ENCODE data around the gene SH3BP1.
A peak's percentile ranks its signal among the peaks of the same experiment; 100 is the strongest.

The SH3BP1 gene

DNA sequence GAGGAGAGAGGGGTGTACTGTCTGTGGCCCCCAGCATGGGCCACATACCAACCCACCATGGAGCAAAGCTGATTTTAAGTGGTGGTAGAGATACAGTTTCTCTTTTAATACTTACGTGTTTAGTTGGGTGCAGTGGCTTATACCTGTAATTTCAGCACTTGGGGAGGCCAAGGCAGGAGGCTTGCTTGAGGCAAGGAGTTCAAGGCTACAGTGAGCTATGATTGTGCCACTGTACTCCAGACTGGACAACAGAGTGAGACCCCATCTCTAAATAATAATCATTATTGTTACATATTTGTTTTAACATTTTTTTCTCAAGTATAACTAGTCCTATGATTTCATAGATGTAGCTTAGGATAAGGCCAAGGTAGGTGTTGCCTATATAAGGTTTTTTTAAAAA, 22.0 kb upstream of the SH3BP1 start:
- no peak for DNase-seq

DNA sequence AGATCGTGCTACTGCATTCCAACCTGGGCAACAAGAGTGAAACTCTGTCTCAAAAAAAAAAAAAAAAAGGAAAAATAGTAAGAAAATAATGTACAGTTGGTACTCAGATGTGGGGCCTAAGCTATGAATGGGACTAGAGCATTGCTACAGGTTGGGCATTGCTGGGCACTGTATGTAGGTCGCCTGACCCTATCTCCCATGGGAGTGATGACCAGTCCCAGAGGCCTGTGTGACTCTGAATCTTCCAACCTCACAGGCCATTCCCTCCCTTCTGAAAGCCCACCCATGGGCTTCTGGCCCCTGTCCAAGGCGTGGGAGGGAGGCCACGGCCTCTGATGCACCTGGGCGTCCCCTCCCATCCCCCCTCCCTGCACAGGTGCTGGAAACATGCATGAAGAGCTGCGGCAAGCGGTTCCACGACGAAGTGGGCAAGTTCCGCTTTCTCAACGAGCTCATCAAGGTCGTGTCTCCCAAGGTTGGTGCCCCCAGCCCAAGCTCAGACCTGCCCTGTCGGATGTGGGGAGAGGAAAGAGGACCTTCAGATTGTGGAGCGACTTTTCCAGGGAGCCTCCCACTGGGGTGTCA, 21.3 kb upstream of the SH3BP1 start:
- no peak for DNase-seq

DNA sequence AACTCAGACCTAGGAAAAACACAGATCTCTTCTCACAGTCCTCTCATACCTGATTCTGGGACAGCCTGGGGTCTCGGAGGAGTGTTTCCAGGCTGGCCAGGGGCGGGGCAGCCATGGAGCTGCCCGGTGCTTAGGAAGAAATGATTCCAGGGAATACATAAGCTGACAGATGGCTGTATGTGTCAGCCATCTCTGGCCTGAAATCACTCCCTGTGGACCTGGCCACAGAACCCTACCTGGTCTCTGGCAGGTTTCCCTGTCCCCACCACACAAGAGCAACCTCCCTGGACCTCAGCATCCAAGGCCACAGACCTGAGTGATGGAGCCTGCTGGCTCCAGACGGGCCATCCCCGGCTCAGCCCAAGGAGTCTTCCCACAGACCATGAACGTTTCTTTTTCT, 20.8 kb upstream of the SH3BP1 start:
- no peak for DNase-seq

DNA sequence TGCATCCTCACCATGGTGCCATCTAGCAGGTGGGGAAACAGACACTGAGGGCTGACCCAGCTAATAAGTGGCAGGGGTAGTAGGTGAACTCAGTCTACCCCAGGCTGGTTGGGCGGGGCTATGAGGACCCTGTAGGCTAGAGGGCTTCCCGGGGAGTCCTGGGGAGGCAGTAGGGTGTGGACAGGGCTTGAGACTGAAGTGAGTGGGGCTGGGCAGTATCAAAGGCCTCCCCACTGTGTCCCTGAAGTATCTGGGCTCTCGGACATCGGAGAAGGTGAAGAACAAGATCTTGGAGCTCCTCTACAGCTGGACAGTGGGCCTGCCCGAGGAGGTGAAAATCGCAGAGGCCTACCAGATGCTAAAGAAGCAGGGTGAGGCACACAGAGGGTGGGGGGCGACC, 19.5 kb upstream of the SH3BP1 start:
- no peak for DNase-seq

DNA sequence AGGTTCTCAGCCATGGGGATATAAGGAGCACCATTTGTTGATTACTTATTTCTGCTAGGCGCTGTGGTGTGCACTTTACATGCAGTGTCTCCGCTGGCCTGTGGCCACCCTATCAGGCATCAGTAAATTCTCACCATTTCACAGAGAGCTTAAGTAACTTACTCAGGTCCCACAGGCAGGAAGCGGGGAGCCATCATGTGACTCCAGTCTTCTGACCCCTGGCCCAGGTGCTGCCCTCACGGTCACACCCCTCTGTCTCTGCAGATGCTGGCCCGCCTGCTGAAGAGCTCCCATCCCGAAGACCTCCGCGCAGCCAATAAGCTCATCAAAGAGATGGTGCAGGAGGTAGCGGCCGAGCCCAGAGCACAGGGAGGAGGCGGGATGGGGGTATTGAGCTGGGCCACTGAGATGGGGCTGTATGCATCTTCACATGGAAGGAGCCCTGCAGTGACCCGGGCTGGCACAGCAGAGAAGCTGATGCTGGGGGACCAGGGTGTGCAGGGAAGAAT, 18.1 kb upstream of the SH3BP1 start:
- no peak for DNase-seq

DNA sequence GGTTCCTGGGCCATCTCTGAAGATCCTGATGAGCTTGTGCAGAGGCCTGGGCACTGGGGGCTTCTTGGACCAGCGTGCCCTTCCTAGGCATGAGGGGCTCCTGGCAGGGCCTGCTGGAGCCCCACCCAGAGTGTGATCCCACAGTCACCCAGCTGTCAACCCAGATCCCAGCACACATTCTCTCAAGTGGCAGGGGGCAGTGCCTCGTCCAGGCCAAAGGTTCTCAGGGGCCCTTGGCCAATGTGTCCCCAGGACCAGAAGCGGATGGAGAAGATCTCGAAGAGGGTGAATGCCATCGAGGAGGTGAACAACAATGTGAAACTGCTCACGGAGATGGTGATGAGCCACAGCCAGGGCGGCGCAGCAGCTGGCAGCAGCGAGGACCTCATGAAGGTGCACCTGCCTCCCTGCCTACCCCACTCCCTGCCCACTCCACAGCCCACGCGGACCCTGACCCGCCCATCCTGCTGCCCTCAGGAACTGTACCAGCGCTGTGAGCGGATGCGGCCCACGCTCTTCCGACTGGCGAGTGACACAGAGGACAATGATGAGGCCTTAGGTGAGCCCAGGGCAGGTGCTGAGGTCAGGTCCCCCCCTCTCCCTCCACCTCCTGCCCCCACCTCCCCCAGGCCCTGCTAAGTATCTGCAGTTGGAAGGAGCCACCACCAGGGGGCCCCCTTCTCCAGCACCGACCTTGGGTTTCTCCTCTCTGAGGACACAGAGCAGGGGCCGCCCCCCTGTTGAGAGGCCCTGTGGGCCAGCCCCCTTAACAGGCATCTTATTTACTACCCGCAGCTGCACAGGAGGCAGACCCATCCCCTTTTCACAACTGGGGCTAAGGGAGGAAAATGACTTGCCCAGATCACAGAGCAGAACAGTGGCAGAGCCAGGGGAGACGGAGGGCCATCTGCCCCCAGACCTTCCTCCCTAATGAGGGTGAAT, 16.1 kb upstream of the SH3BP1 start:
- peak; percentile 52 for DNase-seq

DNA sequence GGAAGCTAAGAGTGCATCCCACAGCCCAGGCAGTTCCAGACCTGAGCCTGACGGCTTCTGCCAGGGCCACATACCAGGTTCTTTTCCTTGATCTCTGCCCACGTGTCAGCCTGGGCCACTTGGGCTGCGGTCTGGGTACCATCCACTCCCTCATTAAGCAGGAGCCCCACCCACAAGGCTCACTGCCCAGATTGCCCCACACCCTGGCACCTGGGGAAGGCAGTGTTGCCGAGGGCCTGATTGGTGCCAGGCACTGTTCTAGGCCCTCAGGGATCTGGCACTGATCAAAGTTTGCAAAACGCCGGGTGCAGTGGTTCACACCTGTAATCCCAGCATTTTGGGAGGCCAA, 15.5 kb upstream of the SH3BP1 start:
- no peak for DNase-seq

DNA sequence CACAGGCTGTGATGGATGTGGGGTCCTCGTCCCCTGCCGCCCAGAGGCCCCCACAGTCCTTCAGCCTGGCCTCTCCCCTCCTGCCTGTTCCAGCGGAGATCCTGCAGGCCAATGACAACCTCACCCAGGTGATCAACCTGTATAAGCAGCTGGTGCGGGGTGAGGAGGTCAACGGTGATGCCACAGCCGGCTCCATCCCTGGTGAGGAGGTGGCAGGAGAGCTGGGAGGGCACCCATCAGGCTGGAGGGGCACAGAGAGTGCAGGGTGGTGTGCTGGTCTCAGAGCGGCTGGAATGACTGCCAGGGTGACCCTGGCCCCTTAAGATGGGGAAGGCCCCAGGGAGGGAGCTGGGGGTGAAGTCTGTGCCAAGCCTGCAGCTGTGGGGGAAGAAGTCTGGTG, 14.6 kb upstream of the SH3BP1 start:
- no peak for DNase-seq

DNA sequence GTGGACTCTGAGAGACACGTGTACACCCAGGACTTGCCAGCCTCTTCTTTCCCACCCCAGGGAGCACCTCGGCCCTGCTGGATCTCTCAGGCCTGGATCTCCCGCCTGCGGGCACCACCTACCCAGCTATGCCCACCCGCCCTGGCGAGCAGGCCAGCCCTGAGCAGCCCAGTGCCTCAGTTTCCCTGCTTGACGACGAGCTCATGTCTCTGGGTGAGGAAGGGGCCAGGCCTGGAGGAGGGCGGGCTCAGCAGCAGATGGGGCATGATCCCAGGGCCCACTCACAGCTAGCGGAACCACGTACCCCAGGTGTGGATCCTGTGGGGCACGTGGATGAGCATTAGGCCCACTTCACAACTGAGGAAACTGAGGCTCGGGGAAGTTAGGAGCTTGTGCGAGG, 13.7 kb upstream of the SH3BP1 start:
- DNase-seq: no peak

DNA sequence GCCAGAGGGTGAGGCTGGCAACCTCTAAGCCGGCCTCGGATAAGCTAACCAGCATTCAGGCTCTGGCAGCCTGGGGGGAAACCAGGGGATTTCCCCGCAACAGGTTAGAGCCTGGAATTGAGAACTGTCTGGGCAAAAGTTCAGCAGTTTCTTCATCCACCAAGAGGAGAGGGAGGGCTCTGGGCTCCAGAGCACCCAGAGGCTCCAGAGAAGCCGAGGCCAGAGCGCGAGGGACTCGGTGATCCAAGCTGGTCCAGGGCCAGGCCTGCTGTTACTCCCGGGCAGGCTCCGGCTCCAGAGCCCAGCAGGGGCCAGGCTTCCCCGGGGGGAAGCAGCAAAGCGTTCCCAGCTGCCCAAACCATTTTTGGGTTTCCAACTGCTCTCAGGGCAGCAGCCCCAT, 13.3 kb upstream of the SH3BP1 start:
- peak; percentile 10 for DNase-seq

DNA sequence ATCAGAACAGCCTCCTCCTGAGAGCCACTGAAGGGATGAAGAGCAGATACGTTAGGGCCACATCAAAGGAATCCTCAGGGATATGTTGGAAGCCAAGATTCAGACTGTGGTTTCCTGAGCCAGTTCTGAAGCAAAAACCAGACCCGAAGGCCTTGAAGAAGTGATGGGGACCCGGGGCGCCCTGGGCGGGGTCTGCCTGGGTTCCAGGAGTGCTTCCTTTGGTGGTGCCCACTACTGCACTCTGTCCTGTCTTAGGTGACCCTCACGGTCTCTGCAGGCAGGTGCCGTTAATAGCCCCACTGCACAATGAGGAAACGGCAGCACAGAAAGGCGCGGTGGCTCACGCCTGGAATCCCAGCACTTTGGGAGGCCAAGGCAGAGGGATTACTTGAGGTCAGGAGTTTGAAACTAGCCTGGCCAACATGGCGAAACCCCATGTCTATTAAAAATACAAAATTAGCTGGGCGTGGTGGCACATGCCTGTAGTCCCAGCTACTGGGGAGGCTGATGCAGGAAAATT, 12.9 kb upstream of the SH3BP1 start:
- no peak for DNase-seq

DNA sequence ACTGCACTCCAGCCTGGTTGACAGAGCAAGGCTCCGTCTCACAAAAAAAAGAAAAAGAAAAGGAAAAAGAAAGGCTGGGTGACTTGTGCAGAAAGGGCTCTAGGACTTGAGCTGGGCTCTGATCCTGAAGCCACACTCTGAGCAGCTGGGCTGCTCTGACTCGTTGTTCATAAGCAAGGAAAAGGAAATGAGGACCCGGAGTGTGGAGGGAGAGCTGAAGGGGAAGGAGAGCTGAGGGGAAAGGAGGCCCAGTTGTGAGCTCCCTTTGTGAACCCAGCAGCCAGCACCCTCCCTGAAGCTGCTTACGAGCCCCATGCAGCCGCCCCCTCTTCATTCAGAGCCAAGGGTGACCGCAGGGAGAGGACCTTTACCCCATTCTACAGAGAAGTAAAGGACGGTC, 12.3 kb upstream of the SH3BP1 start:
- no peak for DNase-seq

DNA sequence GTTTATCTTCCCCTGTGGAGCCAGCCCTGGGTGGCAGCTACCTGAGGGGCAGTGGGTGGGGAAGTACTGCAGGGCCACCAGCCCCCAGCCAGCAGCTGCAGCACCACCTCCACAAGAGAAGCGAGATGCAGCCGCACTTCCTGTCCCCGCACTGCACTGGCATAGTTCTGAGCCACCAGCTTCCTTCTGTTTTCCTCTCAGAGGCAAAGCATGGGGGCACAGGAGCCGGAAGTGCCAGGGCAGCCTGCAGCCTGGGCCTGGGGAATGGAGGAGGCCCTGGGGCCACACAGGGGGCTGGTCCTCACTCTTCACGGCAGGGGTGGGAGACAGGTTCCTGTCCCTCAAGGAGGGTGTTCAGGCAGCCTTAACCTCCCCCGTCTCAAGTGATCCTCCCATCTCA, 11.9 kb upstream of the SH3BP1 start:
- DNase-seq: no peak

DNA sequence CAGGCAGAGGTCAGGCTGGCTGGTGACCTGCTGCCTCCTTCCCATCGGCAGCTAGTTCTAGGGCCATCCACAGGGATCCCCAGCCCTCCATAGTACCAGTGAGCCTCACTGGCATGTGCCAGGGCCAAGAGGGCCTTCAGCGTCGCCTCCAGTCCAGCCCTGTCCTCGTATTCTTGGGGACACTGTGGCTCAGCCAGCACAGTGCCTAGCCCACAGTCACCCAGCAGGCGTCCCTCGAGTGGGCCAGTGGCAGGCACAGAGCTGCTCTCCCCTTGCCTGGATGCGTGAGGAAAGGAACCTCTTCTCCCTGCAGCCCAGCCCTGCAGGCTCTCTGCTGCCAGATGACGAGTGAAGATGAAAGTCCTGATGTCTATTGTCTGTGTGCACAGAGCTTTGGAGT, 10.6 kb upstream of the SH3BP1 start:
- no peak for DNase-seq

DNA sequence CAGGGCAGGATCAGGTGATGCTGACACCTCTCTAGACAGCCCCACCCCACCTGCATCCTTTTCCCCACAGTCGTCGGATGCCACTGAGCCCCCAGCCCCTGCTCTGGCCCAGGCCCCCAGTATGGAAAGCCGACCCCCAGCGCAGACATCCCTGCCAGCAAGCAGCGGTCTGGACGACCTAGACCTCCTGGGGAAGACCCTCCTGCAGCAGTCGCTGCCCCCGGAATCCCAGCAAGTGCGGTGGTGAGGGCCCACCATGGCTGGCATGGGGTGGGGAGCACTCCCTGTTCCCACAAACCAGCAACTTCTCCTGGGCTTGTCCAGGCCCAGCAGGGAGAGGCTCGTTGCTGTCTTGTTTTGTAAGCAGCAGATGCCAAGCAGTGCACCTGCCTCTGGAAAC, 9.5 kb upstream of the SH3BP1 start:
- DNase-seq: no peak

DNA sequence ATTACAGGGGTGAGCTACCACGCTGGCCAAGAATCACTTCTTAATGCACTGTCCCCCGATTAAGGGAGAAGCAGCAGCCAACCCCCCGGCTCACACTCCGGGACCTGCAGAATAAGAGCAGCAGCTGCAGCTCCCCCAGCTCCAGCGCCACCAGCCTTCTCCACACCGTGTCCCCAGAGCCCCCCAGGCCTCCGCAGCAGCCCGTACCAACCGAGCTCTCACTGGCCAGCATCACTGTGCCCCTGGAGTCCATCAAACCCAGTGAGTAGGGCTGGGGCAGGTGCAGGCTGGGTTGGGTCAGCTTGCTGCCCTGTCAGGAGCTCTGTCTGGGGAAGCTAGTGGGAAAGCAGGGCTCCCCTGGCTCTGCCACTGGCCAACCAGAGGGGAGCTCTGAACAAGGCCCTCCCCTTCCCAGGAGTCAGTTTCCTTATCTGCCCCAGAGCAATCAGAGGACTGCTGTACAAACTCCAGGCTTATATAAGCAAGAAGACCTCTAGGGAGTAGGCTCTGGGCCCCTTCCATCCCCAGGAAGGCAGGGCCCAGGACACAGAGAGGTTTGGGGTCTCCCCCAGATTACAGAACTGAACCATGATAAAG, 8.5 kb upstream of the SH3BP1 start:
- DNase-seq: no peak

DNA sequence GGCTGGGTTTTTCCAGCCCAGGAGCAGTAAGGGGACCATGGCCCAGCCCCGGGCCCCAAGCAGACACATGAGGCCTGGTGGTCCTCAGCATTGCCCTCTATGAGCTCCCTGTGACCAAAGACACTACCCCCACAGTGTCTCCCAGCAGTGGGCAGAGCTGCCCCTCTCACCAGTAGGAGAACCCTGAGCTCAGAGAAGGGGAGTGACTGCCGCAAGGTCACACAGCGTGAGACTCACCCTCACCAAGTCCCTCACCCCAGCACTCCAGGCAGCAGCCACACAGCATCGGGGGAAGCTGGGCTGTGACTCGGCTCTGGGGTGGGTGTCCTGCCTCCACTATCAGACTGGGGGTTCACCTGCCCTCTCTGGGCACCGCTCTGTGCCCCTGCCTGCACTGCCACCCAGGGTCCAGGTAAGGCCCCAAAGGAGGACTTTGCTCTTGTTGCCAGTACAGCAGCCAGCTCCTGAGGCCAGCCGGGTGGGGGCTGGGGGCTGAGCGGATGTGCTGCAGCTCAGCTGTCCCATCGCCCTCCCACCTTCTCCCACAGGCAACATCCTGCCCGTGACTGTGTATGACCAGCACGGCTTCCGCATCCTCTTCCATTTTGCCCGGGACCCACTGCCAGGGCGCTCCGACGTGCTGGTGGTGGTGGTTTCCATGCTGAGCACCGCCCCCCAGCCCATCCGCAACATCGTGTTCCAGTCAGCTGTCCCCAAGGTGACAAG, 7.9 kb upstream of the SH3BP1 start:
- no peak for DNase-seq

DNA sequence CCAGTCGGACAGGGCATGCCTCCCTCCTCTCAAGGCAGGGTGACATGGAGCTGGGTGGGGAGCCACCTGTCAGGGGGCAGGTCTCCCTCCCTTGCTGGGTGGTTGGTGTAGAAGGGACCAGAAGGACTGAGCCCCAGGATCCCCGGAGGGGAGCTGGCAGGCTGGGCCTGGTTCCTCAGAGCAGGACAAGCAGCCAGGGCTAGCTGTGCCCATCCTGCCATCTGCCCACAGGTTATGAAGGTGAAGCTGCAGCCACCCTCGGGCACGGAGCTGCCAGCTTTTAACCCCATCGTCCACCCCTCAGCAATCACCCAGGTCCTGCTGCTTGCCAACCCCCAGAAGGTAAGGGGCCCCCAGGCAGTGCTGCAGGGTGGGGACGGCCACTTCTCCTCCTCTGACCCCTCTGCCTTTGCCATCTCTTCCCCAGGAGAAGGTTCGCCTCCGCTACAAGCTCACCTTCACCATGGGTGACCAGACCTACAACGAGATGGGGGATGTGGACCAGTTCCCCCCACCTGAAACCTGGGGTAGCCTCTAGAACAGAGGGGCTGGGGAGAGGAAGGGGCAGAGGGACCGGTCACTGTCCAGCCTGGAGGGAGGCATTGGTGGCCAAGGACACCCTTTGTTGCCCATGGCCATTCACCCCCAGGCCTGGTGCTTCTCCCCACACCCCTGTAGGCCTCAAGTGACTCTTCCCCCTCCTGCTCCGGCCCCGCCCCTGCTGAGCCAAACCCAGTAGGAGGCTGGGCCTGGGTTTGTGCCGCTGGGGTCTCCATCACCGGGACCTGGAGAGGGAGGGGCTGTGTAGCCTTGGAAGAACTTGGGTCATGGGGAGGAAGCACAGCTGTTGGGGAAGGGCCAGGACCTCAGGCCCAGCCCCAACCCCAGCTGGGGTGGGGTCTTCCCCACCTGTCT, 7.0 kb upstream of the SH3BP1 start:
- no peak for DNase-seq

DNA sequence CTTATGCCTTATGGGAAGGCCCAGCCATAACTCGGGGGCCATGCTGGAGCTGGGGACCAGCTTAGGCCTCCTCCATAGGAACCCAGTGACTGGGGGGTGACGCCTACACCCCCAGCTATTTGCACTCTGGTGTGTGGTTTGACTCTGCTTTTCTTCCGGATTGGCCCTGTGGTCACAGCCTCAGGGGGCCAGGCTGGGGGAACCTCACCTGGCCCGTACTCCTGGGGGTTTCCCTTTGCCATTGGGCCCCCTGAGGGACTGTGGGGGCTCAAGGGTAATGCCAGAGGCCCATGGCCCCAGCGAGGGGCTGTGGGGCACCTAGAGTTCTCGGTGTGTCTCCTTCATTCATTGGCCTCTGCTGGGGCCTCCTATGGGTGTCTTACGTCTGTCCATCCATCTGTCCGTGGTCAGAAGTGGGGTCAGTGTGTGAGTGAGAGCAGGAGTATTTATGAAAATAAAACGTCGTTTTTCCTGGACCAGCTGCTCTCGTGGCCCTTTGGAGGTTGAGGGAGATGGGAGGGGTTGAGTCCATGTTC, 6.3 kb upstream of the SH3BP1 start:
- DNase-seq: no peak

DNA sequence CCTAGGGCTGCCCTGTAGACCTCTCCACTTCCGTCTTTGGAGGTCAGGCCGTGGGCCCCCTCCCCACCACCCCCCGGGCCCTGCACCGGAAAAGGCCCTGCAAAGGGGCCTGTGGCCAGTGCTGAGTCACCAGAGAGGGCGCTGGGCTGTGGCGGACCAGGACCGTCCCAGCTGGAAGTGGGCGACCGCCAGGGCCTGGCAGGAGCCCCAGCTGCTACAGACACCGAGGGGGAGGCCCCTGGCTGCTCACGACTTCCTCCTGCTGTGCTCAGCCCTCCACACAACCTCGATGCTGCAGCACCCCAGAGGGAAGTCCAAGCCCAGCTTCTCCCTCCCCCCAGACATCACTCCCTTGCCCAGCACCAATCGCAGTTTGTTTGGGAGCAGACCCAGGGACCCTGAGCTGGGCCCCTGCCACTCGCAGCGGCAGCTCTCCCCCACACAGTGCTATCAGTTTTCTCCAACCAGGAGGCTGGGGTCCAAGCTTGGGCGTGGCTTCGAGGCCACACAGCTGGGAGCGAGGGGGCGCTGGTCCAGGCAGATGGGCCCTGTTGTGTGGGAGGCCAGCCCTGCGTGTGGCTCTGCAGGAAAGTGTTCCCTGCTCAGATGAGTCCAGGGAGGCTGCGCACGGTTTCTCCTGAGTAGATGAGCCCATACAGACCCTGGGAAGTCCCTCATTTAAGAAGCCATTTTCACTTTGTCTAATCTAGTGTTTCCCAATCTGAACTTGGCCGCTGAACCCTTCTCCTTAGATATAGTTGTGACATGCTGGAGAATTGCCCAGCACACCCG, 5.6 kb upstream of the SH3BP1 start:
- peak; percentile 65 for DNase-seq

DNA sequence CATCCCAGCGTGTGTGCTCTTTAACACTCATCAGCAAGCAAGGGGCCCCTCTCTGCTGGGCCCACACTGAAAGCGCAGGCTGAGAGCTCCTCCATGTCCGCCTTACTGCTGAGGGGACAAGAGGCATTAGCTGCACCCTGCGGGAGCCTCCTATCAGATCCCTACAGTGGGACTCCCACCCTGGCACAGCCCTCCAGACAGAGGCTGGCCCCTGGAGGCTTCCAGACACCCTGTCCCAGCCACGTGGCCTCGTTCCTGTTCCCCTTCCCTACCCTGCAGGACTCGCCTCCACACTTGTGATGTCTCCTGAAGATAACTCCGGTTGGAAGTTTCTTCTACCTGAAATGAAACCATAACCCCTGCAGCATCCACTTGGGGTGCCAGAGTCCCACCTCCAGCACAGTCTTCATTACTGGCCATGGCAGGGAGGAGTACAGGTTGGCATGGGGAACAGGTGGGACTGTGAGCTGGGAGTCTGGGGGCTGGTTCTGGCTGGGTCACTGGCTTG, 5.0 kb upstream of the SH3BP1 start:
- no peak for DNase-seq

Measured in COR-L47 (cell line).